Esophagus muscularis mucosa (tissue), 4 donors: Measurements from ENCODE around the gene C16orf46. TPM values are rescaled to one million over a fixed set of nuclear protein-coding genes. Genes with fewer than 3 reads are reported as not detected.

Source experiments
- DNase-seq: peaks from one replicate; pipeline ENCODE4 v3.0.0-alpha.2; 2017; ENCODE audit errors: extremely low spot score
- H3K27ac ChIP-seq, 4 donors: fragments of 200-600 bp; sonication (generic); replicated peaks in 1 of 4; 1 replicate in 3 of 4; 2 replicates in 1 of 4; pipeline ENCODE4 v1.5.1; 2016 to 2019; ENCODE audit warnings: mild to moderate bottlenecking in 1 of 4
- H3K27me3 ChIP-seq, 4 donors: fragments of 200-600 bp; sonication (generic); one replicate each; pipeline versions ENCODE4 v1.5.1 to v1.6.0; 2016 to 2019
- H3K36me3 ChIP-seq, 4 donors: fragments of 200-600 bp; sonication (generic); one replicate each; pipeline ENCODE4 v1.5.1; 2016 to 2019
- H3K4me1 ChIP-seq, 4 donors: fragments of 200-600 bp; sonication (generic); one replicate each; pipeline ENCODE4 v1.5.1; 2016 to 2019
- H3K4me3 ChIP-seq, 4 donors: fragments of 200-600 bp; sonication (generic); 1 replicate in 2 of 4; 2 replicates in 2 of 4; pipeline ENCODE4 v1.5.1; 2016 to 2019; ENCODE audit warnings: mild to moderate bottlenecking in 4 of 4, moderate library complexity in 1 of 4
- H3K9me3 ChIP-seq, 4 donors: fragments of 200-600 bp; sonication (generic); 1 replicate in 3 of 4; 2 replicates in 1 of 4; pipeline ENCODE4 v1.5.1; 2016 to 2019
- CTCF ChIP-seq, 3 experiments: fragments of 200-600 bp in 2 of 3; fragments of 450-650 bp in 1 of 3; sonication (generic) in 2 of 3; IDR thresholded peaks; one replicate each; pipeline ENCODE4 v1.5.1; 2017 to 2019; ENCODE audit warnings: antibody characterized with exemption in 3 of 3, mild to moderate bottlenecking in 2 of 3, moderate library complexity in 1 of 3
- EP300 ChIP-seq: sonication (generic); formaldehyde crosslinking; IDR thresholded peaks from one replicate; pipeline ENCODE4 v1.6.1; 2017; ENCODE audit warnings: antibody characterized with exemption
- POLR2A ChIP-seq: fragments of 450-650 bp; IDR thresholded peaks from one replicate; pipeline ENCODE4 v1.6.1; 2017; ENCODE audit warnings: antibody characterized with exemption, moderate library complexity, mild to moderate bottlenecking, low read depth
- POLR2AphosphoS5 ChIP-seq, 2 donors: sonication (generic); formaldehyde crosslinking; IDR thresholded peaks; one replicate each; pipeline ENCODE4 v1.6.1; 2017; ENCODE audit warnings: antibody characterized with exemption in 2 of 2
- WGBS: methylation state at CpG from one replicate; pipeline ENCODE4 v1.1.5; 2018; 5-methylcytosine and 5-hydroxymethylcytosine counted together
- intact Hi-C: fragments of 100-400 bp; cut with DNase I; formaldehyde crosslinking; loops from one replicate; pipeline ENCODE4 v1.15.1; 2023
- total RNA-seq, 4 donors: library from RNA; depleted of rRNA; stranded (reverse); fragments of >200 nt; gene quantifications; one replicate each; pipeline versions ENCODE4 v1.1.0 to v1.2.1, GENCODE V29; 2016

C16orf46 gene
- total RNA-seq, 4 donors from 2014 or later: 1.6 to 2.7 TPM; not detected in 2

DNA sequence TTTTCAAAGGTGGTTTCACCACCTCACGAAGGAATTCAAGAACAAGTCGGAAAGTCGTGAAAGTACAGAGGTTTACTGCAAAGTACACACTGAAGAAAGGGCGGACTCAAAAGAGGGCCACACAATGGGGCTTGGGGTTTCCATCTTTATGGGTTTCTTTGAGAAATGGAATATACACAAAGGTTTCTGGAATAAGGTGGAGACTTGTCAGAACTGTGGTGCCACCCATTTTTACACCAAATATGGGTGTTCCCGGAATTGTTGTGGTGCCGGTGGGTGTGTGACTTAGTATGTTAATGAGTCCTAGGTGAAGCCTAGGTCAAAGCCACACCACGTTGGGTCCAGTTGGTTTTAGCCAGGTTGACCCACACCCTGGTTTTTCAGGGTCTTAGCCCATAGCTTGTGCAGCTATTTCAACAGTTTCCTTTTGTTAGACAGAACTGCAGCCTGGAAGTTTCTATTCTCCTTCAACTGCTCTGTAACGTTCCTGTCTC, 19.7 kb upstream of the C16orf46 start:
- no peak for TF ChIP-seq POLR2A
- no peak for TF ChIP-seq CTCF (IDR thresholded peaks at IDR 0.05)
- no peak for TF ChIP-seq POLR2AphosphoS5 (IDR thresholded peaks at IDR 0.05)
- no peak for TF ChIP-seq EP300
- Histone ChIP-seq H3K36me3 (no peaks in the 10 kb centered on the region), H3K4me3 (peak overlapping the region; percentile 75 to 94 (median 86)), H3K4me1 (peaks cover 5 to 19% (median 11%) of the 10 kb centered on the region in 4 donors), H3K27me3 (peaks cover 0 to 4% (median 0%) of the 10 kb centered on the region in 4 donors), H3K27ac (peak overlapping the region; percentile 61 to 92 (median 68)), H3K9me3 (no peaks in the 10 kb centered on the region)
- WGBS: 56% methylated on average over 8 of the region's 8 CpGs
- intact Hi-C loops: loop anchor here (5.0 kb wide), 1 partner anchor 59 kb away; the partner anchor contains the start of gene ATMIN
- no peak for DNase-seq

DNA sequence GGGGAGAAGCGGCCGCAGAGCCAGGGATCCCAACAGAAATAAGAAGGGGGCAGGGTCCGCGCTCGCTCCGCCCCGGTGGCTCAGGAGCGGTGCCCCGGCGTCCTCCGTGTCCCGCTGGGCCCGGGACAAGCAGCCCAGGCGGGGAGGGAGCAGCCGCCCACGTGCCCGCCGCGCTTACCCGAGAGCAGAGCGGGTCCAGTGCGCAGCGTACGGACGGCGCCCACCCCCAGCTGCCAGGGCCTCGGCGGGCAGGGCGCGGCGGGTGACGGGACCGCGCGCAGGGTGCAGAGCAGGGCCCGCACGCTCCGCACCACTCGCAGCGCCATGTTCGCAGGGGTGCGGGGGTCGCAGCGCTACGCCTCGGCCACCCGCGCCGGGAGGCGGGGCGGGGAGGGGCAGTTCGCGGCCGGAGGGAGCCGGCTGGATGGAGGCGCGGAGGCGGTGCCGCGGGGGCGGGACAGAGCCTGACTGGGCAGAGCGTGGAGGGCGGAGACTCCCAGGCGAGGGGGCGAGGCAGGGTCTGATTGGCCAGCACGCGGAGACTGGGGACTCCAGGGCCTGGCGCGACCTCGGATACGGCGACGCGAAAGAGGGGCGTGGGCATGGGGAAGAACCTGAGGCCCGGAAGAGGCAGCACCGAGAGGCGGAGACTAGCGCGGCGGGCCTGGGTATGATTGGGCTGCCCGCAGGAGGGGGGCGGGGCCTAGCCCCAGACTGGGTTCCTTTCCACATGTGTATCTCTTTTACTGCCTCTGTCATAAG, 19.1 kb upstream of the C16orf46 start, which contains the start of gene GCSH:
TSS of gene GCSH (minus strand) at position 443 of the 762 bp plus-strand sequence. CDS start at position 326, 117 bp downstream.
- DNase-seq: peak; percentile 100
- no peaks in the 10 kb centered on the region for H3K9me3 ChIP-seq
- intact Hi-C loops: loop anchor here (5.0 kb wide), 1 partner anchor 59 kb away; the partner anchor contains the start of gene ATMIN
- H3K36me3 ChIP-seq: no peaks in the 10 kb centered on the region
- H3K4me3 ChIP-seq: peak within 1 kb of the TSS; percentile 75 to 94 (median 86)
- 0% methylated on average over 11 of the region's 83 CpGs for WGBS
- H3K27me3 ChIP-seq: no peaks in the 10 kb centered on the region
- H3K27ac ChIP-seq: peak within 1 kb of the TSS; percentile 75 to 92 (median 86)
- TF ChIP-seq POLR2AphosphoS5 (IDR thresholded peaks at IDR 0.05) (peak; percentile 25 to 76), CTCF (IDR thresholded peaks at IDR 0.05) (no peak)
- peaks cover 5 to 19% (median 11%) of the 10 kb centered on the region in 4 donors for H3K4me1 ChIP-seq

- DNase-seq: no peak
- WGBS: under 1% methylated on average over 21 of the region's 22 CpGs
- H3K4me3 ChIP-seq: peak overlapping the region; percentile 75 to 94 (median 86)
- H3K9me3 ChIP-seq: no peaks in the 10 kb centered on the region
- no peaks in the 10 kb centered on the region for H3K27me3 ChIP-seq
- peaks cover 5 to 19% (median 11%) of the 10 kb centered on the region in 4 donors for H3K4me1 ChIP-seq
- H3K27ac ChIP-seq: peak overlapping the region; percentile 75 to 92 (median 86)
- TF ChIP-seq POLR2AphosphoS5 (IDR thresholded peaks at IDR 0.05): no peak
- intact Hi-C loops: loop anchor here (5.0 kb wide), 1 partner anchor 58 kb away; the partner anchor contains the start of gene ATMIN
- peaks cover 0 to 1% (median 0%) of the 10 kb centered on the region in 4 donors for H3K36me3 ChIP-seq
Measured at GRCh38 chr16:81095653-81095952, 18.6 kb upstream of the C16orf46 start.

DNA sequence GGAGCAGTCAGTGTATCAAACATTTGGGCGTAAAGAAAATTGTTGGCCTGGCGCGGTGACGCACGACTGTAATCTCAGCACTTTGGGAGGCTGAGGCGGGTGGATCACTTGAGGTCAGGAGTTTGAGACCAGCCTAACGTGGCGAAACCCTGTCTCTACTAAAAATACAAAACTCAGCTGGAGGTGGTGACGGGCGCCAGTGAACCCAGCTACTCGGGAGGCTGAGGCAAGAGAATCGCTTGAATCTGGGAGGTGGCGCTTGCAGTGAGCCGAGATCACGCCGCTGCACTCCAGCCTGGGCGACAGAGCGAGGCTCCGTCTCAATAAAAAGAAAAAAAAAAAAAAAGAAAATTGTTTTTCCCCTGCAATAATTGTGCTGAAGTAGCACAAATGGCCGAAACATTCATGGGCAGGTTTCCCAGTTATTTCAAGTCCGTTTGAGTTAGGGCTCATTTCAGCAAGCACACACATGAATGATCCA, 17.8 kb upstream of the C16orf46 start:
- peaks cover 5 to 19% (median 11%) of the 10 kb centered on the region in 4 donors for H3K4me1 ChIP-seq
- 78% methylated on average over 21 of the region's 21 CpGs for WGBS
- no peaks in the 10 kb centered on the region for H3K27me3 ChIP-seq
- DNase-seq: no peak
- H3K4me3 ChIP-seq: peak overlapping the region in 3 of 4 donors; percentile 75 to 91 (median 82)
- TF ChIP-seq POLR2A: no peak
- TF ChIP-seq CTCF (IDR thresholded peaks at IDR 0.05): no peak
- TF ChIP-seq EP300: no peak
- TF ChIP-seq POLR2AphosphoS5 (IDR thresholded peaks at IDR 0.05): no peak
- H3K9me3 ChIP-seq: no peaks in the 10 kb centered on the region
- intact Hi-C loops: loop anchor here (5.0 kb wide), 1 partner anchor 58 kb away; the partner anchor contains the start of gene ATMIN
- no peak overlapping the region for H3K27ac ChIP-seq
- peaks cover 0 to 9% (median under 1%) of the 10 kb centered on the region in 4 donors for H3K36me3 ChIP-seq

- Histone ChIP-seq H3K9me3 (no peaks in the 10 kb centered on the region), H3K4me1 (no peaks in the 10 kb centered on the region), H3K36me3 (peaks cover 0 to 31% (median 6%) of the 10 kb centered on the region in 4 donors), H3K27ac (no peak overlapping the region), H3K4me3 (no peak overlapping the region), H3K27me3 (no peaks in the 10 kb centered on the region)
- no peak for TF ChIP-seq EP300
- no peak for TF ChIP-seq POLR2A
- TF ChIP-seq CTCF (IDR thresholded peaks at IDR 0.05): no peak
- no peak for TF ChIP-seq POLR2AphosphoS5 (IDR thresholded peaks at IDR 0.05)
- intact Hi-C loops: no loop called here
- 91% methylated on average over 5 of the region's 5 CpGs for WGBS
- DNase-seq: no peak
Measured at GRCh38 chr16:81088836-81089235, 11.8 kb upstream of the C16orf46 start.
